ENCODE data around the gene TK2.
A peak's percentile ranks its signal among the peaks of the same experiment; 100 is the strongest.

The TK2 gene

DNA sequence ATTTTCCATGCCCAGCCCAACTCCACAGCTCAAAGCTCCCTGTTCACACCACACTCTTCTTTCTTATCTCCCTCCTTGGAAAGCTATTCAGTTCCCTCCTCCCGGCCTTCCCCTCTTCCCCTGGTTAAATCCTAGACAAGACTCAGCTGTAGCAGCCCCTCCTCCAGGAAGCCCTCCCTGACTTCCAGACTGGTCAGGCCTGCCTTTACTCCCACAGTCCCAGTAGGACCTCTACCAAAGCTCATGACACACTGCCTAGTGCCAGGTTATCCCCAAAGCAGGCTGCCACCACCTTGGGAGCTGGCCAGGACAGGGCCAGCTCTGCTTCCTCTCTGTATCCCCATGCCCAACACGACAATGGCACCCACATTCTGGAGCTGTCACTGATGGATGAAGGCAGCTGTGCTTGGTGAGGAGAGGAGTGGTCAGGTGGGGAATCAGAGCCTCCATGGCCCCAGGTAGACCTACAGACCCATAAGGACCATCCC lies 72.8 kb downstream of the TK2 start:
- H3F3A ChIP-seq (ENCODE audit: insufficient read depth, low read length) = peaks cover 9% of the 10 kb centered on the region
- H3K9ac ChIP-seq (ENCODE audit: low read length) = no peak overlapping the region
- no peak for TF ChIP-seq EZH2phosphoT487 (IDR thresholded peaks at IDR 0.05; ENCODE audit: low read length)
- no peak for TF ChIP-seq EZH2 (optimal IDR thresholded peaks at IDR 0.05; ENCODE audit: low read depth, low read length)
- TF ChIP-seq CTCF (IDR thresholded peaks at IDR 0.05; ENCODE audit: low read length) = no peak
- peaks cover 38% of the 10 kb centered on the region for H3K4me1 ChIP-seq (ENCODE audit: low read length)
- no peaks in the 10 kb centered on the region for H4K20me1 ChIP-seq (ENCODE audit: insufficient read depth, low read length)
- H3K27ac ChIP-seq (ENCODE audit: low read length) = no peak overlapping the region
- no peaks in the 10 kb centered on the region for H3K9me3 ChIP-seq (replicated peaks; ENCODE audit: insufficient read depth, low read length)
- H2AFZ ChIP-seq (ENCODE audit: low read length) = 0 out of 2 replicates have a peak overlapping the region, but pooled peaks have one; percentile 24
- no peaks in the 10 kb centered on the region for H3K79me2 ChIP-seq (ENCODE audit: low read length)
- no peaks in the 10 kb centered on the region for H3K9me2 ChIP-seq (replicated peaks; ENCODE audit: insufficient read depth, low read length)
- H3K4me3 ChIP-seq (ENCODE audit: low read length) = no peak overlapping the region
- DNase-seq = no peak
- H3K4me2 ChIP-seq (ENCODE audit: low read depth, low read length) = no peak overlapping the region
- H3K36me3 ChIP-seq (replicated peaks; ENCODE audit: insufficient read depth, low read length) = no peaks in the 10 kb centered on the region
- no peaks in the 10 kb centered on the region for H3K27me3 ChIP-seq (replicated peaks; ENCODE audit: insufficient read depth, low read length)

GRCh38 chr16:66476328-66477027 lies 73.4 kb downstream of the TK2 start:
- no peak for TF ChIP-seq EZH2 (optimal IDR thresholded peaks at IDR 0.05; ENCODE audit: low read depth, low read length)
- no peak for TF ChIP-seq CTCF (IDR thresholded peaks at IDR 0.05; ENCODE audit: low read length)
- TF ChIP-seq EZH2phosphoT487 (IDR thresholded peaks at IDR 0.05; ENCODE audit: low read length) = no peak
- no peaks in the 10 kb centered on the region for H3K36me3 ChIP-seq (replicated peaks; ENCODE audit: insufficient read depth, low read length)
- H3K9ac ChIP-seq (ENCODE audit: low read length) = no peak overlapping the region
- no peak overlapping the region for H3K4me3 ChIP-seq (ENCODE audit: low read length)
- H3K79me2 ChIP-seq (ENCODE audit: low read length) = no peaks in the 10 kb centered on the region
- peak overlapping the region; percentile 25; the same call in 1 of the 2 replicates for H3K4me2 ChIP-seq (ENCODE audit: low read depth, low read length)
- DNase-seq = peak; percentile 55
- no peaks in the 10 kb centered on the region for H3K27me3 ChIP-seq (replicated peaks; ENCODE audit: insufficient read depth, low read length)
- no peaks in the 10 kb centered on the region for H3K9me3 ChIP-seq (replicated peaks; ENCODE audit: insufficient read depth, low read length)
- H3K4me1 ChIP-seq (ENCODE audit: low read length) = peaks cover 38% of the 10 kb centered on the region
- peaks cover 9% of the 10 kb centered on the region for H3F3A ChIP-seq (ENCODE audit: insufficient read depth, low read length)
- H2AFZ ChIP-seq (ENCODE audit: low read length) = peak overlapping the region; percentile 24
- H4K20me1 ChIP-seq (ENCODE audit: insufficient read depth, low read length) = no peaks in the 10 kb centered on the region
- H3K9me2 ChIP-seq (replicated peaks; ENCODE audit: insufficient read depth, low read length) = no peaks in the 10 kb centered on the region
- peak overlapping the region; percentile 4; the same call in 1 of the 2 replicates for H3K27ac ChIP-seq (ENCODE audit: low read length)

DNA sequence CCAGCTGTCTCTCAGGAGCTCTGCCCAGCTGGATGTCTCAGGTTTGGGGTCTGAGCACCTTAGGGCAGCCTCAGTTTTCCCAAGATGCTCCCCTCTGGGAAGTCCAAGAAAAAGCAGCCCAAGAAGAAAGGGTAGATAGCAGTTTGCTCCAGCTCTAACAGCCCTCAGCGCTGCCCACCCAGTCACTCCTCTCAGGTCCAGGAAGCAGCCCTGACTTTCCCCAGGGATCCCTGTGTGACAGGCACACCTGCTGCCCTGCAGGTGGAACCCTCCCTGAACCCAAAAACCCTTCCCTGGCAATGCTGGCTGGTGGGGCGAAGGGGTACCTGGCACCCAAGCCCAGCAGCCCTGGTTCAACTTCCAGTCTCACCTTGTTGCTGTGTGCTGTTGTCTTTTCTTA lies 74.7 kb downstream of the TK2 start:
- H3K79me2 ChIP-seq (ENCODE audit: low read length) = no peaks in the 10 kb centered on the region
- TF ChIP-seq CTCF (IDR thresholded peaks at IDR 0.05; ENCODE audit: low read length) = no peak
- TF ChIP-seq EZH2 (optimal IDR thresholded peaks at IDR 0.05; ENCODE audit: low read depth, low read length) = no peak
- TF ChIP-seq EZH2phosphoT487 (IDR thresholded peaks at IDR 0.05; ENCODE audit: low read length) = no peak
- 0 out of 2 replicates have a peak overlapping the region, but pooled peaks have one; percentile 9 for H3K9ac ChIP-seq (ENCODE audit: low read length)
- H3K4me2 ChIP-seq (ENCODE audit: low read depth, low read length) = peak overlapping the region; percentile 15; the same call in 1 of the 2 replicates
- no peaks in the 10 kb centered on the region for H3K36me3 ChIP-seq (replicated peaks; ENCODE audit: insufficient read depth, low read length)
- H3K9me2 ChIP-seq (replicated peaks; ENCODE audit: insufficient read depth, low read length) = no peaks in the 10 kb centered on the region
- H3K4me1 ChIP-seq (ENCODE audit: low read length) = peaks cover 38% of the 10 kb centered on the region
- peak overlapping the region; percentile 15; the same call in 1 of the 2 replicates for H3K27ac ChIP-seq (ENCODE audit: low read length)
- peaks cover 9% of the 10 kb centered on the region for H3F3A ChIP-seq (ENCODE audit: insufficient read depth, low read length)
- H3K4me3 ChIP-seq (ENCODE audit: low read length) = no peak overlapping the region
- no peaks in the 10 kb centered on the region for H4K20me1 ChIP-seq (ENCODE audit: insufficient read depth, low read length)
- no peak for DNase-seq
- peak overlapping the region; percentile 39; the same call in 1 of the 2 replicates for H2AFZ ChIP-seq (ENCODE audit: low read length)
- no peaks in the 10 kb centered on the region for H3K9me3 ChIP-seq (replicated peaks; ENCODE audit: insufficient read depth, low read length)
- no peaks in the 10 kb centered on the region for H3K27me3 ChIP-seq (replicated peaks; ENCODE audit: insufficient read depth, low read length)

Data from MM.1S (cell line).